ENCODE results near the gene TMED4. TPM values are rescaled to one million over a fixed set of nuclear protein-coding genes. Genes with fewer than 3 reads are reported as not detected.

TMED4 gene
- total and polyA plus RNA-seq, 4 donors: 26.9 to 97.1 (median 46.9) TPM

GRCh38 chr7:44617225-44617890, 35.3 kb upstream of the TMED4 start:
- no peak overlapping the region for H3K27ac ChIP-seq (ENCODE audit: low read depth in 1 of 2, low read length in 2 of 2)
- no peaks in the 10 kb centered on the region for H3K36me3 ChIP-seq (ENCODE audit: control insufficient read depth in 4 of 4, insufficient read depth in 3 of 4, low read depth in 1 of 4, low read length in 3 of 4)
- no peaks in the 10 kb centered on the region for H3K27me3 ChIP-seq (ENCODE audit: control insufficient read depth in 4 of 4, insufficient read depth in 4 of 4, low read length in 3 of 4)
- H3K4me3 ChIP-seq (ENCODE audit: low read depth in 1 of 3, low read length in 3 of 3): no peak overlapping the region
- WGBS: 80% methylated on average over 2 of the region's 2 CpGs
- DNase-seq (ENCODE audit: low spot score): no peak
- H3K9ac ChIP-seq (ENCODE audit: low read depth in 1 of 2, low read length in 2 of 2): no peak overlapping the region
- peaks cover 2 to 12% (median 8%) of the 10 kb centered on the region in 4 donors for H3K4me1 ChIP-seq (ENCODE audit: control insufficient read depth in 4 of 4, insufficient read depth in 4 of 4, low read length in 3 of 4)
- no peaks in the 10 kb centered on the region for H3K9me3 ChIP-seq (ENCODE audit: control insufficient read depth in 4 of 4, low read length in 3 of 4)
- no peak for TF ChIP-seq NR2F2 (IDR thresholded peaks at IDR 0.05)
- TF ChIP-seq FOXA1 (IDR thresholded peaks at IDR 0.05): no peak
- no peak for TF ChIP-seq EGR1 (IDR thresholded peaks at IDR 0.05; ENCODE audit: low read depth in 2 of 2)
- TF ChIP-seq, protein P1, sequence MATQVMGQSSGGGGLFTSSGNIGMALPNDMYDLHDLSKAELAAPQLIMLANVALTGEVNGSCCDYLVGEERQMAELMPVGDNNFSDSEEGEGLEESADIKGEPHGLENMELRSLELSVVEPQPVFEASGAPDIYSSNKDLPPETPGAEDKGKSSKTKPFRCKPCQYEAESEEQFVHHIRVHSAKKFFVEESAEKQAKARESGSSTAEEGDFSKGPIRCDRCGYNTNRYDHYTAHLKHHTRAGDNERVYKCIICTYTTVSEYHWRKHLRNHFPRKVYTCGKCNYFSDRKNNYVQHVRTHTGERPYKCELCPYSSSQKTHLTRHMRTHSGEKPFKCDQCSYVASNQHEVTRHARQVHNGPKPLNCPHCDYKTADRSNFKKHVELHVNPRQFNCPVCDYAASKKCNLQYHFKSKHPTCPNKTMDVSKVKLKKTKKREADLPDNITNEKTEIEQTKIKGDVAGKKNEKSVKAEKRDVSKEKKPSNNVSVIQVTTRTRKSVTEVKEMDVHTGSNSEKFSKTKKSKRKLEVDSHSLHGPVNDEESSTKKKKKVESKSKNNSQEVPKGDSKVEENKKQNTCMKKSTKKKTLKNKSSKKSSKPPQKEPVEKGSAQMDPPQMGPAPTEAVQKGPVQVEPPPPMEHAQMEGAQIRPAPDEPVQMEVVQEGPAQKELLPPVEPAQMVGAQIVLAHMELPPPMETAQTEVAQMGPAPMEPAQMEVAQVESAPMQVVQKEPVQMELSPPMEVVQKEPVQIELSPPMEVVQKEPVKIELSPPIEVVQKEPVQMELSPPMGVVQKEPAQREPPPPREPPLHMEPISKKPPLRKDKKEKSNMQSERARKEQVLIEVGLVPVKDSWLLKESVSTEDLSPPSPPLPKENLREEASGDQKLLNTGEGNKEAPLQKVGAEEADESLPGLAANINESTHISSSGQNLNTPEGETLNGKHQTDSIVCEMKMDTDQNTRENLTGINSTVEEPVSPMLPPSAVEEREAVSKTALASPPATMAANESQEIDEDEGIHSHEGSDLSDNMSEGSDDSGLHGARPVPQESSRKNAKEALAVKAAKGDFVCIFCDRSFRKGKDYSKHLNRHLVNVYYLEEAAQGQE (IDR thresholded peaks at IDR 0.05): no peak
- no peak for TF ChIP-seq MAX (IDR thresholded peaks at IDR 0.05)
- no peak for TF ChIP-seq RXRA (IDR thresholded peaks at IDR 0.05)
- TF ChIP-seq SP1 (IDR thresholded peaks at IDR 0.05): no peak
- TF ChIP-seq TAF1 (conservative IDR thresholded peaks at IDR 0.05): no peak
- TF ChIP-seq RAD21 (IDR thresholded peaks at IDR 0.05): no peak
- TF ChIP-seq, protein P2, sequence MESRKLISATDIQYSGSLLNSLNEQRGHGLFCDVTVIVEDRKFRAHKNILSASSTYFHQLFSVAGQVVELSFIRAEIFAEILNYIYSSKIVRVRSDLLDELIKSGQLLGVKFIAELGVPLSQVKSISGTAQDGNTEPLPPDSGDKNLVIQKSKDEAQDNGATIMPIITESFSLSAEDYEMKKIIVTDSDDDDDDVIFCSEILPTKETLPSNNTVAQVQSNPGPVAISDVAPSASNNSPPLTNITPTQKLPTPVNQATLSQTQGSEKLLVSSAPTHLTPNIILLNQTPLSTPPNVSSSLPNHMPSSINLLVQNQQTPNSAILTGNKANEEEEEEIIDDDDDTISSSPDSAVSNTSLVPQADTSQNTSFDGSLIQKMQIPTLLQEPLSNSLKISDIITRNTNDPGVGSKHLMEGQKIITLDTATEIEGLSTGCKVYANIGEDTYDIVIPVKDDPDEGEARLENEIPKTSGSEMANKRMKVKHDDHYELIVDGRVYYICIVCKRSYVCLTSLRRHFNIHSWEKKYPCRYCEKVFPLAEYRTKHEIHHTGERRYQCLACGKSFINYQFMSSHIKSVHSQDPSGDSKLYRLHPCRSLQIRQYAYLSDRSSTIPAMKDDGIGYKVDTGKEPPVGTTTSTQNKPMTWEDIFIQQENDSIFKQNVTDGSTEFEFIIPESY (IDR thresholded peaks at IDR 0.05): no peak
- TF ChIP-seq JUND (IDR thresholded peaks at IDR 0.05): no peak
- no peak for TF ChIP-seq HNF4G (IDR thresholded peaks at IDR 0.05)
- TF ChIP-seq FOXA2 (IDR thresholded peaks at IDR 0.05): no peak
- TF ChIP-seq CTCF (IDR thresholded peaks at IDR 0.05; ENCODE audit: low read depth, low read length, missing input control): no peak
- TF ChIP-seq YY1 (IDR thresholded peaks at IDR 0.05): no peak

GRCh38 chr7:44616545-44616944, 34.5 kb upstream of the TMED4 start:
- H3K4me1 ChIP-seq (ENCODE audit: control insufficient read depth in 4 of 4, insufficient read depth in 4 of 4, low read length in 3 of 4): peaks cover 0 to 4% (median 1%) of the 10 kb centered on the region in 4 donors
- H3K4me3 ChIP-seq (ENCODE audit: low read depth in 1 of 3, low read length in 3 of 3): no peak overlapping the region
- H3K9me3 ChIP-seq (ENCODE audit: control insufficient read depth in 4 of 4, low read length in 3 of 4): no peaks in the 10 kb centered on the region
- TF ChIP-seq, protein P2 (IDR thresholded peaks at IDR 0.05): no peak
- TF ChIP-seq GABPA (IDR thresholded peaks at IDR 0.05 in 1 of 2, conservative IDR thresholded peaks at IDR 0.05 in 1 of 2): no peak
- no peak for TF ChIP-seq SP1 (IDR thresholded peaks at IDR 0.05)
- no peak for TF ChIP-seq FOXA2 (IDR thresholded peaks at IDR 0.05)
- no peak for TF ChIP-seq TAF1 (conservative IDR thresholded peaks at IDR 0.05)
- DNase-seq (ENCODE audit: low spot score): no peak
- H3K27ac ChIP-seq (ENCODE audit: low read depth in 1 of 2, low read length in 2 of 2): no peak overlapping the region
- H3K27me3 ChIP-seq (ENCODE audit: control insufficient read depth in 4 of 4, insufficient read depth in 4 of 4, low read length in 3 of 4): no peaks in the 10 kb centered on the region
- H3K36me3 ChIP-seq (ENCODE audit: control insufficient read depth in 4 of 4, insufficient read depth in 3 of 4, low read depth in 1 of 4, low read length in 3 of 4): no peaks in the 10 kb centered on the region
- WGBS: 94% methylated on average over 12 of the region's 12 CpGs
- no peak overlapping the region for H3K9ac ChIP-seq (ENCODE audit: low read depth in 1 of 2, low read length in 2 of 2)
